GM12878 (cell line): Measurements from ENCODE around the gene DCP1B. TPM values are rescaled to one million over a fixed set of nuclear protein-coding genes. Genes with fewer than 3 reads are reported as not detected.
A peak's percentile ranks its signal among the peaks of the same experiment; 100 is the strongest.

Experiments
- BMI1 ChIP-seq: fragments of 450-650 bp; IDR thresholded peaks from 2 replicates; pipeline ENCODE4 v1.6.1; 2016; ENCODE audit warnings: mild to moderate bottlenecking, moderate library complexity, borderline replicate concordance
- CBFB ChIP-seq: IDR thresholded peaks from 2 replicates; pipeline ENCODE4 v1.6.1; 2016; ENCODE audit warnings: antibody characterized with exemption, low read depth
- E2F8 ChIP-seq: fragments of 450-650 bp; IDR thresholded peaks from 2 replicates; pipeline ENCODE4 v1.6.1; 2018; ENCODE audit warnings: mild to moderate bottlenecking, low read depth, moderate library complexity; ENCODE audit not compliant: partially characterized antibody
- EGR1 ChIP-seq, 2 experiments: IDR thresholded peaks; 1 replicate in 1 of 2; 2 replicates in 1 of 2; pipeline ENCODE4 v1.6.1; 2011 to 2012; ENCODE audit warnings: low read depth in 2 of 2, low read length in 2 of 2, borderline replicate concordance in 1 of 2, mild to moderate bottlenecking in 1 of 2, moderate library complexity in 1 of 2
- MAX ChIP-seq: IDR thresholded peaks from 2 replicates; pipeline ENCODE4 v1.6.1; 2012; ENCODE audit warnings: low read depth, low read length, improper control_type of control experiment
- MYC ChIP-seq: IDR thresholded peaks from 2 replicates; pipeline ENCODE4 v1.6.1; 2011; ENCODE audit warnings: mild to moderate bottlenecking, low read length, moderate library complexity, inconsistent platforms; ENCODE audit not compliant: insufficient read depth, insufficient replicate concordance, insufficient read length, severe bottlenecking
- NR2C2 ChIP-seq: IDR thresholded peaks from 2 replicates; pipeline ENCODE4 v1.6.1; 2011; ENCODE audit warnings: borderline replicate concordance, low read depth; ENCODE audit not compliant: control insufficient read depth, insufficient read length
- NR2F1 ChIP-seq: fragments of 450-650 bp; conservative IDR thresholded peaks from 2 replicates; pipeline ENCODE4 v1.6.1; 2017; ENCODE audit warnings: mild to moderate bottlenecking
- POLR2A ChIP-seq: IDR thresholded peaks from 2 replicates; pipeline ENCODE4 v1.6.1; 2011; ENCODE audit warnings: low read depth, mild to moderate bottlenecking, low read length
- POU2F2 ChIP-seq: IDR thresholded peaks from 3 replicates; pipeline ENCODE4 v1.6.1; 2011; ENCODE audit warnings: low read depth, mild to moderate bottlenecking, low read length, borderline replicate concordance
- RELA ChIP-seq: fragments of 450-650 bp; IDR thresholded peaks from 2 replicates; pipeline ENCODE4 v1.8.0; 2014; ENCODE audit warnings: borderline replicate concordance; ENCODE audit not compliant: partially characterized antibody
- RUNX3 ChIP-seq: IDR thresholded peaks from 2 replicates; pipeline ENCODE4 v1.6.1; 2012; ENCODE audit warnings: low read length, inconsistent platforms
- SKIL ChIP-seq: fragments of 450-650 bp; IDR thresholded peaks from 2 replicates; pipeline ENCODE4 v1.6.1; 2017; ENCODE audit warnings: mild to moderate bottlenecking, low read depth, inconsistent platforms; ENCODE audit not compliant: poor library complexity, severe bottlenecking
- SMAD5 ChIP-seq: IDR thresholded peaks from 2 replicates; pipeline ENCODE4 v1.6.1; 2016; ENCODE audit warnings: antibody characterized with exemption, low read depth
- SMARCA5 ChIP-seq: fragments of 450-650 bp; IDR thresholded peaks from 2 replicates; pipeline ENCODE4 v1.6.1; 2017; ENCODE audit warnings: mild to moderate bottlenecking
- USF1 ChIP-seq: IDR thresholded peaks from 2 replicates; pipeline ENCODE4 v1.6.1; 2011; ENCODE audit warnings: borderline replicate concordance, low read depth, mild to moderate bottlenecking, moderate library complexity, mixed read lengths, low read length; ENCODE audit not compliant: insufficient read depth; ENCODE audit errors: extremely low read length
- YBX1 ChIP-seq: fragments of 450-650 bp; IDR thresholded peaks from 2 replicates; pipeline ENCODE4 v1.6.1; 2016; ENCODE audit warnings: antibody characterized with exemption
- ZBTB11 ChIP-seq: fragments of 450-650 bp; formaldehyde crosslinking; IDR thresholded peaks from 2 replicates; pipeline ENCODE4 v1.5.0; 2022; ENCODE audit warnings: mild to moderate bottlenecking, missing genetic modification characterization
- ZNF274 ChIP-seq: IDR thresholded peaks from one replicate; pipeline ENCODE4 v1.8.0; 2011; ENCODE audit not compliant: insufficient read length, insufficient read depth
- polyA plus RNA-seq, 11 experiments: library from polyadenylated mRNA; depleted of rRNA in 4 of 11; unstranded in 6 of 11; stranded (reverse) in 5 of 11; fragments of >200 nt; fragmentation: Nextera tagmentation in 4 of 11; fragmentation: Illumina TruSeq in 1 of 11; extraction: Ambion mirVana in 4 of 11; extraction: Trizol in 1 of 11; gene quantifications; 1 replicate in 1 of 11; 2 replicates in 10 of 11; pipeline versions ENCODE4 v1.2.1 to v1.2.3, GENCODE V29; 2011 to 2016; ENCODE audit warnings: inconsistent platforms in 2 of 11, missing spikeins in 2 of 11, low read depth in 1 of 11
- total RNA-seq, 4 experiments: library from RNA; depleted of rRNA in 3 of 4; stranded (reverse); fragments of >200 nt in 3 of 4; fragmentation: Illumina TruSeq in 1 of 4; extraction: Trizol in 1 of 4; gene quantifications; 2 replicates each; pipeline versions ENCODE4 v1.2.1 to v1.2.3, GENCODE V29; 2013 to 2021

DCP1B gene
- total and polyA plus RNA-seq, 10 of the 15 experiments (the other 5 are each of a cell fraction or from before 2014, with no cell fraction given) = 1.3 to 23.4 (median 15.3) TPM

GRCh38 chr12:1995205-1995896 lies 8.9 kb downstream of the DCP1B start (continued):
- no peak for TF ChIP-seq ZBTB11 (CRISPR knock-in tag)
- no peak for TF ChIP-seq BMI1
- peak; percentile 97 for TF ChIP-seq RUNX3
- no peak for TF ChIP-seq YBX1
- no peak for TF ChIP-seq E2F8
- no peak for TF ChIP-seq POU2F2
- no peak for TF ChIP-seq ZNF274
- 0 out of 2 replicates have a peak, but pooled peaks have one; percentile 62 for TF ChIP-seq CBFB
- no peak for TF ChIP-seq NR2F1
- TF ChIP-seq POLR2A = no peak
- no peak for TF ChIP-seq MYC
- TF ChIP-seq EGR1 (IDR thresholded peaks at IDR 0.05; ENCODE audit: borderline replicate concordance in 1 of 2, low read depth in 2 of 2, low read length in 2 of 2) = no peak
- TF ChIP-seq SKIL = no peak
- TF ChIP-seq RELA = no peak
- no peak for TF ChIP-seq USF1
- 0 out of 2 replicates have a peak, but pooled peaks have one; percentile 14 for TF ChIP-seq SMARCA5
- TF ChIP-seq MAX = no peak
- TF ChIP-seq NR2C2 = no peak
- no peak for TF ChIP-seq SMAD5
